ENCODE results near the gene SULT1C2. TPM values are rescaled to one million over a fixed set of nuclear protein-coding genes. Genes with fewer than 3 reads are reported as not detected.

The SULT1C2 gene
- total and polyA plus RNA-seq, 9 donors, result 0.12 to 9.4 (median 0.98) TPM

DNA sequence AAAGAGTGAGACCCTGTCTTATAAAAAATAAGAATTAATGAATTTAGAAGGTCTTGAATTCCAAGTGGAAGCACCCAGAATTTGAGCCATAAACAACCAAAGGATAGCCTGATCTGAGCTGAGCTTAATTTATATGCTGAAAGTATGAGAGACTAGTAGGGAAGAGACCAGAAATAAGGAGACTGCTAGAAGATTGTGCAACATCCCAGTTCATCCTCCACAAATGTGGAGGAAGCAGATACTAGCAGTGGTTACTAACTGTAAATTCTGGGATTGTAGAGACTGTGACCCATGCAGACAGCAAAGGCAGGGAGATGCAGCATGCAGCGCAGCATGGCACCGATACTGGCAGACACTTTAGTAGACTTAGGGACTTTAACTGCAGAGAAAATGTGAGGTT lies 1.5 kb upstream of the SULT1C2 start:
- H3K36me3 ChIP-seq (ENCODE audit: control insufficient read depth, insufficient read depth, low read length), result no peaks in the 10 kb centered on the region
- no peaks in the 10 kb centered on the region for H3K27me3 ChIP-seq (ENCODE audit: control insufficient read depth, insufficient read depth, low read length)
- no peak overlapping the region for H3K4me3 ChIP-seq (ENCODE audit: low read length)
- no peak overlapping the region for H3K27ac ChIP-seq (ENCODE audit: low read length)
- no peak for DNase-seq
- no peaks in the 10 kb centered on the region for H3K9me3 ChIP-seq (replicated peaks; ENCODE audit: control insufficient read depth, low read depth, low read length)
- H3K4me1 ChIP-seq (ENCODE audit: control insufficient read depth, insufficient read depth, low read length), result no peaks in the 10 kb centered on the region
- WGBS (ENCODE audit: insufficient coverage), result 85% methylated on average over 2 of the region's 2 CpGs

DNA sequence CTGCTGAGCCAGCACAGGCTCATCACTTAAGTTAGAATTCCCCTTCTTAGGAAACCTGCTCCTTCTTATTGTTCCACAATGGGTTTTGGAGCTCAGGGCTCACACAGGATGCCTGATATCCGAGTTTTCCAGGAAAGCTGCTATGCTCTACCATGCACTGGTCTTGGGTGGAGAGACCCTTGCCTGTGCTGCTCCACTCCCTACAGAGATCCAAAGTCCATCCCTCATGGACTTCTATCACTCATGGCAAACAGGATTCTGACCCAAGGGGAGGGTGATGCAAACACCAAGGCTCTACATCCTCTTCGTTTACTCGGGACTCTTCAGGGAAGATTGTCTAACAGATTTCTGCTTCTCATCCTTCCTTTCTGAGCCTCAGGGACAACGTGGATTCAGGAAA lies 5.2 kb downstream of the SULT1C2 start:
- H3K4me3 ChIP-seq (ENCODE audit: low read length), result no peak overlapping the region
- H3K36me3 ChIP-seq (ENCODE audit: control insufficient read depth, insufficient read depth, low read length), result no peaks in the 10 kb centered on the region
- no peaks in the 10 kb centered on the region for H3K9me3 ChIP-seq (replicated peaks; ENCODE audit: control insufficient read depth, low read depth, low read length)
- no peaks in the 10 kb centered on the region for H3K4me1 ChIP-seq (ENCODE audit: control insufficient read depth, insufficient read depth, low read length)
- whole genome bisulfite sequencing (ENCODE audit: insufficient coverage), result 88% methylated on average over 1 of the region's 4 CpGs
- no peak overlapping the region for H3K27ac ChIP-seq (ENCODE audit: low read length)
- H3K27me3 ChIP-seq (ENCODE audit: control insufficient read depth, insufficient read depth, low read length), result no peaks in the 10 kb centered on the region
- DNase-seq, result no peak

DNA sequence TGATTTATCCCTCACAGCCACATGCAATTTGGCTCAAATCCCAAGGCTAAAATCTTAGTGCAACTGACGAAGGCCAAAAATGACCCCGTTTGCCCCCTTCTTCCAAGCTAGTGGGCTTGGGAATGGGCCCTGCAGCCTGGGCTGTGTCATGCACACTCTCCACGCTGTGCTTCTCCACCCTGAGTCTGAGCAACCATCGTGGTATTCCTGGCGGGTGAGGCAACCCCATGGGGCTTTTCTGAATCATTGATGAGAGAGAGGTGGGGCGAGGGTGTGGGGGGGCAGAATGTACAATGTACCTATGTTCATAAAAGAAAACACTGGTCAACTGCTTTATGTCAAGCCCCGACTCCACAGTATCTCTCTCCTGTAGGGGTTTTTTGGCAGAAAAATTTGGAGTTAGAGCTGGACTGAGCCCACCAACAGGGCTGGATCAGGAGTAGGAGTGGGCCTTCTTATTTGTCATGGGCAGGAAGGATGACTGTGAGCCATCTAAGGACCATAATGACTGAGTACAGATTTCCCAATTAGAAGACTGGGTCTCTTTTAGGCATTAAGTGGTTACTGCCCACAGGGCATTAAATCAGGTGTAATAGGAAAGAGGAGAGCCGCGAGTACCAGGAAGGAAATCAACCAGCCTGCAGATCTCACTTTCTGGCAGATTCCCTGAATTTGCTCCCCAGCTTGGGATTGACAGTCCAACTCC lies 8.9 kb downstream of the SULT1C2 start:
- whole genome bisulfite sequencing (ENCODE audit: insufficient coverage), result 74% methylated on average over 4 of the region's 9 CpGs
- no peaks in the 10 kb centered on the region for H3K9me3 ChIP-seq (replicated peaks; ENCODE audit: control insufficient read depth, low read depth, low read length)
- H3K4me1 ChIP-seq (ENCODE audit: control insufficient read depth, insufficient read depth, low read length), result no peaks in the 10 kb centered on the region
- no peak overlapping the region for H3K27ac ChIP-seq (ENCODE audit: low read length)
- no peaks in the 10 kb centered on the region for H3K36me3 ChIP-seq (ENCODE audit: control insufficient read depth, insufficient read depth, low read length)
- DNase-seq, result no peak
- H3K4me3 ChIP-seq (ENCODE audit: low read length), result no peak overlapping the region
- no peaks in the 10 kb centered on the region for H3K27me3 ChIP-seq (ENCODE audit: control insufficient read depth, insufficient read depth, low read length)

DNA sequence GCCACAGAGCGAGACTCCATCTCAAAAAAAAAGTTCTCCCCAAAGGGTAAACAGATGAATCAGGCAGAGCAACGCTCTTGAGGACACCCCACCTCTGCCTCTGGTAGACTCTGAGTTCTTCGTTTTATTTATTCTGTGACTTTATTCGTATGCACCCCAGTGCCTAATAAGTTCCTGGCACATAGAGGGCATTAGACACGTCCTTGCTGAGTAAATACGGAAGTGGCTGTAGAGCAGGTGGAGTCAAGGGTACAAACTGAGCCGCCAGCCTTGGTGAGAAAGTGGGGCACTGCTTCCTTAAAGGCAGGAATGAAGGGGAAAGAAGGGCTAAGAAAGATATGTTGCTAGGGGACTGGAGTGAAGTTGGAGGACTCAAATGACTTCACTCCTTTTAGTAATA lies 12.9 kb downstream of the SULT1C2 start:
- H3K36me3 ChIP-seq (ENCODE audit: control insufficient read depth, insufficient read depth, low read length), result no peaks in the 10 kb centered on the region
- H3K9me3 ChIP-seq (replicated peaks; ENCODE audit: control insufficient read depth, low read depth, low read length), result no peaks in the 10 kb centered on the region
- DNase-seq, result no peak
- no peak overlapping the region for H3K27ac ChIP-seq (ENCODE audit: low read length)
- H3K4me3 ChIP-seq (ENCODE audit: low read length), result no peak overlapping the region
- no peaks in the 10 kb centered on the region for H3K4me1 ChIP-seq (ENCODE audit: control insufficient read depth, insufficient read depth, low read length)
- no peaks in the 10 kb centered on the region for H3K27me3 ChIP-seq (ENCODE audit: control insufficient read depth, insufficient read depth, low read length)
- 90% methylated on average over 7 of the region's 7 CpGs for WGBS (ENCODE audit: insufficient coverage)

DNA sequence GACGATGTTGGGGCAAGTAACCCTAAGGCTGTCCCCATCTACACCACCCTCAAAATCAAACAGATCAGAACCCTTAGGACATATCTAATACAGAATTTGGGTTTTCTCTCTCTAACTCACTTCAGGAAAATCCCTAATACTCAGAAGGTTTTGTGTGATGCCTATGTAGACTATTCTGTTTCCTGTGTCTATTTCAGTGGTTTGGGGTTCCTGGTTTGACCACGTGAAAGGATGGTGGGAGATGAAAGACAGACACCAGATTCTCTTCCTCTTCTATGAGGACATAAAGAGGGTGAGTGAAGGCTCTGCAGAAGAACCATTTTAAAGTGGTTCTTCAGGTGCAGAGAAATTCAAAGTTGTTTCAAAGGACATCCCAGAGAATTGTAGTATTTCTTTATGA lies 16.3 kb downstream of the SULT1C2 start:
- H3K27ac ChIP-seq (ENCODE audit: low read length), result no peak overlapping the region
- DNase-seq, result no peak
- no peaks in the 10 kb centered on the region for H3K27me3 ChIP-seq (ENCODE audit: control insufficient read depth, insufficient read depth, low read length)
- WGBS (ENCODE audit: insufficient coverage), result no CpG with 5 or more reads among the region's 2 CpGs
- H3K4me1 ChIP-seq (ENCODE audit: control insufficient read depth, insufficient read depth, low read length), result no peaks in the 10 kb centered on the region
- no peak overlapping the region for H3K4me3 ChIP-seq (ENCODE audit: low read length)
- H3K36me3 ChIP-seq (ENCODE audit: control insufficient read depth, insufficient read depth, low read length), result no peaks in the 10 kb centered on the region
- H3K9me3 ChIP-seq (replicated peaks; ENCODE audit: control insufficient read depth, low read depth, low read length), result no peaks in the 10 kb centered on the region

DNA sequence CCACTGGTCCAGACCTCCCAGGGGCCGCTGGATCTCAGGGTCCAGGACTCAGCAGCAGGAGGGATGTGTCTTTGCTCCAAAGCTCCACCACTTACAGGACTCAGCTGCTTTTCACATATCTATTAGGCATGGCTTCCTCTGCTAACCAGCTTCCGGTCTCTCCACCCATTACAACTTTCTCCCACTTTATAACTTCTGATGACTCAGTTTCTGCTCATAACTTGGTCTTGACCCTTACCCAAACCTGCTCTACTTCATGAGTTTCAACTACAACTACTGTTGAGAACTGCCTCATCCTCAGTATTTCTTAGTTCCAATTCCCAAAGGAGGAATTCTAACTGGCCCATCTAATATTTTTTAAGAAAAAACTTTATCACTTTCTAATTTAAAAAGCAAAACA lies 17.2 kb downstream of the SULT1C2 start:
- Histone ChIP-seq H3K36me3 (ENCODE audit: control insufficient read depth, insufficient read depth, low read length) (no peaks in the 10 kb centered on the region), H3K9me3 (replicated peaks; ENCODE audit: control insufficient read depth, low read depth, low read length) (no peaks in the 10 kb centered on the region), H3K4me1 (ENCODE audit: control insufficient read depth, insufficient read depth, low read length) (no peaks in the 10 kb centered on the region), H3K4me3 (ENCODE audit: low read length) (no peak overlapping the region), H3K27ac (ENCODE audit: low read length) (no peak overlapping the region), H3K27me3 (ENCODE audit: control insufficient read depth, insufficient read depth, low read length) (no peaks in the 10 kb centered on the region)
- no peak for DNase-seq
- 93% methylated on average over 2 of the region's 2 CpGs for WGBS (ENCODE audit: insufficient coverage)

DNA sequence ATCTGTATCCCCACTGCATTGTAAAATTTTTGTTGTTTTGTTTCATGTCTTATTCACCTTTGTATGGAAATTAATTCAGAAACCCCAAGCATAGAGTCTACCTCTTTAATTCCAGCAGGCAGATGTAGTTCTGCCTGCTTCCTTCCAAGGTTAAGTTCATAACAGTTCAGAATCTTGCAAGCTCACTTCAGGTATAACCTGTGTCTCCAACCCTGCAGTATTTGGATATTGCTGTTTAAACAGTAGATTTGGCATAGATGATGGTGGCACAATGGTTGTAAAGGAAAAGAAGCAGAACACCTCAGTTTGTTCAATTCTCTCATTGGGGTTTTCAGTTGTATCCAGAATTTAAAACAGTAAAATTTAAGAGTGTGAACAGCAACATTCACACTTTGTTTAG lies 21.2 kb downstream of the SULT1C2 start:
- no peaks in the 10 kb centered on the region for H3K27me3 ChIP-seq (ENCODE audit: control insufficient read depth, insufficient read depth, low read length)
- no peaks in the 10 kb centered on the region for H3K4me1 ChIP-seq (ENCODE audit: control insufficient read depth, insufficient read depth, low read length)
- H3K4me3 ChIP-seq (ENCODE audit: low read length), result no peak overlapping the region
- no peaks in the 10 kb centered on the region for H3K36me3 ChIP-seq (ENCODE audit: control insufficient read depth, insufficient read depth, low read length)
- H3K9me3 ChIP-seq (replicated peaks; ENCODE audit: control insufficient read depth, low read depth, low read length), result no peaks in the 10 kb centered on the region
- DNase-seq, result no peak
- H3K27ac ChIP-seq (ENCODE audit: low read length), result no peak overlapping the region

DNA sequence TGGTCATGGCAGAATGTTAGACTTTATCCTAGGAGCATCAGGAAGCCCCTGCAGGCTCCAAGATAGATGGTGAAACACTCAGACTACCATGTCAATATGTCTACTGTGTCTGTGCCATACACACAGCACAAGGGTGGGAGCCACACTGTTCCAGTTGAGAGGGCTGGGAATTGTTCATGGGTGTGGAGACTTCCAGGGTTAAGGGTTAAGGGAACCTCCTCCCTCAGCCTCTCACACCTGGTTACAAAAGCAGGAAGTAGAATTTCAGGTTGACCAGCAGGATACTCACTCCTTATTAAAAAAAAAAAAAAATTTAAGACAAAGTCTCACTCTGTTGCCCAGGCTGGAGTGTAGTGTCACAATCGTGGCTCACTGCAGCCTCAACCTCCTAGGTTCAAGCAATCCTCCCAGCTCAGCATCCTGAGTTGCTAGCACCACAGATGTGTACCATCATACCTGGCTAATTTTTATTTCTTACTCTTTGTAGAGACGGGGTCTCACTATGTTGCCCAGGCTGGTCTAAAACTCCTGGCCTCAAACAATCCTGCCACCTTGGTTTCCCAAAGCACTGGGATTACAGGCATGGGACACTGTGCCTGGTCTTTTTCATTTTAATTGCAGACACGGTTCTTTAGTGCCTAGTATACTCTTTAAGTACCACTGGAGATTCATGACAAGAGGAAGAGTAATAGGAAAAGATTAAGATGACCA lies 26.0 kb downstream of the SULT1C2 start:
- Histone ChIP-seq H3K36me3 (ENCODE audit: control insufficient read depth, insufficient read depth, low read length) (no peaks in the 10 kb centered on the region), H3K27ac (ENCODE audit: low read length) (no peak overlapping the region), H3K4me3 (ENCODE audit: low read length) (no peak overlapping the region), H3K4me1 (ENCODE audit: control insufficient read depth, insufficient read depth, low read length) (peaks cover 4% of the 10 kb centered on the region), H3K27me3 (ENCODE audit: control insufficient read depth, insufficient read depth, low read length) (no peaks in the 10 kb centered on the region), H3K9me3 (replicated peaks; ENCODE audit: control insufficient read depth, low read depth, low read length) (no peaks in the 10 kb centered on the region)
- DNase-seq, result no peak
- 66% methylated on average over 2 of the region's 3 CpGs for WGBS (ENCODE audit: insufficient coverage)

DNA sequence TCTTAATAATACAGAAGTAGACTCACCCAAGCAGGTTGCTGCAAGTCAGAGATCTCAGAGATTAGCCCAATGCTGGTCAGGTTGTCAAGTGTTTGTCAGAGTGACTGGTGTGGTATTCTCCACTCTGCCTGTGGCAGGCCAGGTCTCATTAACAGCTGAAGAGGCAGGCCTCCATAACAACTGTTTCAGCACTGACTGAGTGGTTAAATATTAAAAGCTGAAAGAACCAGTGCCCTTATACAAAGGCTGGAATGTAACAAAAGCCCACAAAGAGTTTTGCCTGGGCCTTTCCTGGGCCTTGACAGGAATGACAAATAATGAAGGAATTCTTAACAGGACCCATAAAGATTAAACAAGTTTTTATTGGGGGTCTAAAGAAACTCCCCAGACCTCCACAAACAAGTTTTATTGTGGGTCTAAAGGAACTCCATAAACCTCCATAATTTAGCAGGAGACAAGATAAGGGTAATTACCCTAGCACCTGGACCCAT lies 26.8 kb downstream of the SULT1C2 start:
- DNase-seq, result no peak
- Histone ChIP-seq H3K27me3 (ENCODE audit: control insufficient read depth, insufficient read depth, low read length) (no peaks in the 10 kb centered on the region), H3K27ac (ENCODE audit: low read length) (no peak overlapping the region), H3K4me1 (ENCODE audit: control insufficient read depth, insufficient read depth, low read length) (peaks cover 4% of the 10 kb centered on the region), H3K4me3 (ENCODE audit: low read length) (no peak overlapping the region), H3K9me3 (replicated peaks; ENCODE audit: control insufficient read depth, low read depth, low read length) (no peaks in the 10 kb centered on the region), H3K36me3 (ENCODE audit: control insufficient read depth, insufficient read depth, low read length) (no peaks in the 10 kb centered on the region)

DNA sequence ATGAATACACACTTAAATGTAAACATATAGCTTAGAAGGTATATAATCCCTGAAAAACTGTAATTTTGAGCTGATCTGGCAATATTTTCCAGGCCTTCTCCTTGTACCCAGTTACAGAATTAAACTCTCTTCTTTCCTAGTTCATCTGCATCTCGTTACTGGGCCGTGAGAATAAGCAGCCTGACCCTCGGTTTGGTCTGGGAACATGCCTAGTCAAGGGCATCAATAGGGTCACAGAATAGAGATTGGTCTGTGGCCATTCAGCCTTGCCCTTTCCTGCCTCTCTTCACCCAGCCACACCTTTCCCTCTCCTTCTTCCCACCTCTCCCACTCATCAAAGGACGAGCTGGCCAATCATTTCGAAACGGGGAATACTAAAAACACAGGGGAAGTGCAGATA lies 27.3 kb downstream of the SULT1C2 start:
- Histone ChIP-seq H3K36me3 (ENCODE audit: control insufficient read depth, insufficient read depth, low read length) (no peaks in the 10 kb centered on the region), H3K9me3 (replicated peaks; ENCODE audit: control insufficient read depth, low read depth, low read length) (no peaks in the 10 kb centered on the region), H3K27me3 (ENCODE audit: control insufficient read depth, insufficient read depth, low read length) (no peaks in the 10 kb centered on the region), H3K27ac (ENCODE audit: low read length) (no peak overlapping the region), H3K4me1 (ENCODE audit: control insufficient read depth, insufficient read depth, low read length) (peaks cover 4% of the 10 kb centered on the region), H3K4me3 (ENCODE audit: low read length) (no peak overlapping the region)
- no peak for DNase-seq
- 27% methylated on average over 5 of the region's 6 CpGs for WGBS (ENCODE audit: insufficient coverage)

All from muscle of leg (tissue), 11 donors.